ENCODE results near the gene KCNQ2. TPM values are rescaled to one million over a fixed set of nuclear protein-coding genes. Genes with fewer than 3 reads are reported as not detected.

KCNQ2 gene
- total RNA-seq, 2 donors from 2014 or later = 0.19 to 0.27 TPM

DNA sequence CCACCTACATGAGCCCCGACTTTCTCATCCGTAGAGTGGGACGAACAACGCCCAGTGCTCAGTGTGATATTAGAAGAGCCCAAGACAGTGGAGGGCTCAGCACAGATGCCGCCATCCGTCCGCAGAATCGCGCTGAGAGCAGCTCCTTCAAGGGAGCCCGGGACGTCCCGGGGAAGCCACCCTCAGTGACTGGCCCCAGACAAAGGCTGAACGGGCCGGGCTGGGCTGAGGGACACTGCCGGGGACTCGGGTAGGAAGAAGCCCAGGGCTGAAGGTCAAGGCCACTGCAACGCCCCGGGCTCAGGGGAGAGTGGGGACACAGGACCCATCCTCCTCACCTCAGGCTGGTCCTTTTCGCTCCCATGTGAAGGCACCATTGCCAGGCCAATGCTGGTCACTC lies 98.5 kb downstream of the KCNQ2 start:
- intact Hi-C loops (cut with DNase I) = no loop called here
- H3K9ac ChIP-seq (ENCODE audit: low read depth in 2 of 2, low read length in 2 of 2) = no peak overlapping the region
- no peaks in the 10 kb centered on the region for H3K36me3 ChIP-seq
- H3K27me3 ChIP-seq = no peaks in the 10 kb centered on the region
- H3K4me1 ChIP-seq = no peaks in the 10 kb centered on the region
- no peaks in the 10 kb centered on the region for H3K9me3 ChIP-seq
- H3K27ac ChIP-seq = no peak overlapping the region
- no peak for TF ChIP-seq CTCF (IDR thresholded peaks at IDR 0.05)
- H3K4me3 ChIP-seq = no peak overlapping the region
- DNase-seq = no peak

DNA sequence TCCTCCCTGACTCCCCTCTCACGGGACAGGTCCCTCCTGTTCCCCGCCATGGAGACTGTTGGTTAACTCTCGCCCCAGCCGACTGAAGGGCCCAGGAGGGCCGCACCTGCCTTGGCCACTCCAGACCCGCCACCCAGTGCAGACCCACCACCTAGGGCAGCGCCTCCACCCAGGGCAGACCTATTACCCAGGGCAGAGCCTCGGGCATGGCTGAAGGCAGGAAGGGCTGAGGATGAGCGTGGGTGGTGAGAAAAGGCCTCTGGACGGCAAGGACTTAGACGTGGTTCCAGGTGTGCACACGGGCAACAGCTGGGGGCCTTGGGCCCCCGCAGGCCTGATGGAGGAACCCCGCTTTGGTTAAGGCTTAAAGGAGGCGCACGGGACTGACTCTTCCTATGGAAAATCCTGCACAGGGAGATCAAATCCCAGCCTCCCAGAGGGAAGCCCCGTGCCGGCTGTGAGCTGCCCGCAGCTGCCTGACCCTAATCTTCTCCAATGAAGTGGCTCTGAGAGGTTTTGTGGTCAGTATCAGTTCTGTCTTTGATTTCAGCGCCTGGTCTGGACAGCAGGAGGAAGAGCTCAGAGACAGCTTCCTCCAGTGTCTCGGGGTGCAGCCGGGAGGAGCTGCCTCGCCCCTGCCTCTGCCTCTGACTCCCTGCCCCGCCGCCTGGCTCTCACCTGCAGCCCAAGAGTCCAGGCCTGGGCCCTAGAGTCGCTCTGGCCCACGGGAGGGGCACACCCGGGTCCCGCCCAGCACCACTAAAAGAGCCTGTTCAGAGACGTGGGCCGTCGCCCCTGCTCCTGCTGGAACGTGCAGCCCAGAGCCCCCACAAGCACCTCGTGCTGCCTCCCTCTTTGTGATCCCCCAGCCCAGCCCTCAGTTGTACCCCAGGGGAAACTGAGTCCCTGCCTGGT lies 99.2 kb downstream of the KCNQ2 start:
- H3K4me1 ChIP-seq = no peaks in the 10 kb centered on the region
- H3K36me3 ChIP-seq = no peaks in the 10 kb centered on the region
- H3K27me3 ChIP-seq = no peaks in the 10 kb centered on the region
- TF ChIP-seq CTCF (IDR thresholded peaks at IDR 0.05) = no peak
- no peaks in the 10 kb centered on the region for H3K9me3 ChIP-seq
- intact Hi-C loops (cut with DNase I) = no loop called here
- no peak for DNase-seq
- no peak overlapping the region for H3K9ac ChIP-seq (ENCODE audit: low read depth in 2 of 2, low read length in 2 of 2)
- no peak overlapping the region for H3K27ac ChIP-seq
- no peak overlapping the region for H3K4me3 ChIP-seq

DNA sequence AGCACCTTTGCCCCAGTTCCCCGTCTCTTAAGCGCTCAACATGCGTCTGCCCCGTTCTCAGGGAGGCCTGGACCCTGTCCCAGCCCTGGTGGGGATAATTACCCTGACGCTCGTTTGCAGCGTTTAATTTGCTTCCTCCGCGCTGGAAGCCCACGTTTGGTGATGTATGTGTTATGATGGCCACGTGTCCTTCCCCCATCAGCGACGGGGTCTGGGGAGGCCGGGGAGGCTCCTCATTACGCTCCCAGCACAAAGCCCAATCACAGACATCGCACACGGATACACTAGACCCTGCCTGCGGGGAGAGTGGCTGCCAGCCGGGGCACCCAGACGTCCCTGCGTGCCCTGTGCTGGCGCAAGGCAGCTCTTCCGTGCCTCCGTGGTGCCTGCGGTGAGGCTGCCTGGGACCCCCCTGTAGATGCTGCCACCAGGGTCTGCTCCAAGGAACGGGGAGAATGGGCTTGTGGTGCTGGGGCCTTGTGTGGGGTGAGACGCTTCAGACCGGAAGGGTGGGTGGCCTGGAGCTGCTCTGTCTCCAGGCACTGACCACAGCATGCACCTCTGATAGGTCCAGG lies 101.1 kb downstream of the KCNQ2 start:
- intact Hi-C loops (cut with DNase I) = no loop called here
- no peak for DNase-seq
- Histone ChIP-seq H3K27me3 (no peaks in the 10 kb centered on the region), H3K36me3 (no peaks in the 10 kb centered on the region), H3K4me3 (no peak overlapping the region), H3K4me1 (no peaks in the 10 kb centered on the region), H3K9ac (ENCODE audit: low read depth in 2 of 2, low read length in 2 of 2) (no peak overlapping the region), H3K27ac (no peak overlapping the region), H3K9me3 (no peaks in the 10 kb centered on the region)
- TF ChIP-seq CTCF (IDR thresholded peaks at IDR 0.05) = no peak

DNA sequence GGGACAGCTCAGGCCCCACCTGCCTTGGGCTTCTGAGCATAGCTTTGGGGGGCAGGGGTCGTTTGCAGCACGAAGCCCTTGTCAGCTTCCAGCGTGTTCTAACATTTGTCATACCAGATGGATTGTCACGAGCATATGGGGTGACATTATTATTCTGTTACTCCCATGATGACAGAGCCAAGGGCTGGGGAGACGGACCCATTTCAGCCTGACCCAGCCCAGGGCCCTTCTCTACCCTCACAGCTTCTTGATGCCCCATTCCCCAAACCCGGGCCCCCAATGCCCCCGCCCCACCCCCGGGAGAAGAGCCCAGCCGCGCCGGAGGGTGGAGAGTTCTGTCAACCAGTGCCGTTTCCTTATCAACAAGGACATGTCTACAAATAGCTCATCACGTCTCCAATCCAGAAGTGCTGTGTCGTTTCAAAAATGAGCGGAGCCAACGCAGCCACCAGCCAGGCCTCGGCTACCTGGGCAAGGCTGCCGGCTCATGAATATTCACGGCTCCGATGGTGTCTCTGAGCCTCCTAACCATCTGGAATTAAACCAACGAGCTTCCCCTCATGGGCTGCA lies 101.8 kb downstream of the KCNQ2 start:
- DNase-seq = no peak
- H3K27me3 ChIP-seq = no peaks in the 10 kb centered on the region
- intact Hi-C loops (cut with DNase I) = no loop called here

More for the DNA sequence above, 101.8 kb downstream of the KCNQ2 start:
- no peaks in the 10 kb centered on the region for H3K9me3 ChIP-seq
- no peaks in the 10 kb centered on the region for H3K36me3 ChIP-seq
- no peak overlapping the region for H3K9ac ChIP-seq (ENCODE audit: low read depth in 2 of 2, low read length in 2 of 2)
- no peak for TF ChIP-seq CTCF (IDR thresholded peaks at IDR 0.05)
- H3K4me3 ChIP-seq = no peak overlapping the region
- no peak overlapping the region for H3K27ac ChIP-seq
- H3K4me1 ChIP-seq = no peaks in the 10 kb centered on the region
